ENCODE data around the gene PTH2R.

- TF ChIP-seq POLR2AphosphoS5 (IDR thresholded peaks at IDR 0.05; ENCODE audit: low read depth, low read length) (no peak), POLR2A (IDR thresholded peaks at IDR 0.05; ENCODE audit: low read depth, low read length) (no peak)
Observed at GRCh38 chr2:208541461-208541988, 134.9 kb downstream of the PTH2R start.
